B cell (primary cell): ENCODE data around the gene NIPAL4.

Experiments
- CTCF ChIP-seq: fragments of 200-600 bp; IDR thresholded peaks from one replicate; pipeline ENCODE4 v1.8.0; 2022; ENCODE audit warnings: antibody characterized with exemption, mild to moderate bottlenecking
- EZH2 ChIP-seq: IDR thresholded peaks from 2 replicates; pipeline ENCODE4 v1.6.1; 2012; ENCODE audit warnings: borderline replicate concordance, low read depth, mild to moderate bottlenecking, moderate library complexity, low read length; ENCODE audit not compliant: insufficient read depth, poor library complexity, severe bottlenecking

- TF ChIP-seq CTCF, result no peak
- no peak for TF ChIP-seq EZH2
Measured at GRCh38 chr5:157506981-157507780, 47.2 kb downstream of the NIPAL4 start.
